ENCODE measurements around the gene RASA4.
"Not testable (repeated sequence)": the region's sequence is repeated elsewhere in the genome, so short reads cannot be mapped to it uniquely, and the experiment has no call there.

Gene RASA4

GRCh38 chr7:102604431-102605145 is 12.0 kb downstream of the RASA4 start:
- not testable (repeated sequence) for H3K9me3 ChIP-seq (ENCODE audit: control insufficient read depth, low read length); H3K4me1 ChIP-seq (ENCODE audit: control insufficient read depth, insufficient read depth, low read length, poor library complexity, severe bottlenecking); H3K36me3 ChIP-seq (ENCODE audit: control insufficient read depth, insufficient read depth, low read length); H3K4me3 ChIP-seq (ENCODE audit: extremely low read depth, insufficient read depth, low read length, poor library complexity, severe bottlenecking); H3K27ac ChIP-seq (ENCODE audit: low read depth, low read length, severe bottlenecking)
- WGBS, 2 experiments (ENCODE audit: insufficient coverage in 2 of 2): no CpG with 5 or more reads among the region's 19 CpGs

GRCh38 chr7:102602317-102602716 is 14.2 kb downstream of the RASA4 start:
- WGBS, 2 experiments (ENCODE audit: insufficient coverage in 2 of 2): no CpG with 5 or more reads among the region's 12 CpGs
- H3K36me3 ChIP-seq (ENCODE audit: control insufficient read depth, insufficient read depth, low read length); H3K9me3 ChIP-seq (ENCODE audit: control insufficient read depth, low read length): not testable (repeated sequence)

DNA sequence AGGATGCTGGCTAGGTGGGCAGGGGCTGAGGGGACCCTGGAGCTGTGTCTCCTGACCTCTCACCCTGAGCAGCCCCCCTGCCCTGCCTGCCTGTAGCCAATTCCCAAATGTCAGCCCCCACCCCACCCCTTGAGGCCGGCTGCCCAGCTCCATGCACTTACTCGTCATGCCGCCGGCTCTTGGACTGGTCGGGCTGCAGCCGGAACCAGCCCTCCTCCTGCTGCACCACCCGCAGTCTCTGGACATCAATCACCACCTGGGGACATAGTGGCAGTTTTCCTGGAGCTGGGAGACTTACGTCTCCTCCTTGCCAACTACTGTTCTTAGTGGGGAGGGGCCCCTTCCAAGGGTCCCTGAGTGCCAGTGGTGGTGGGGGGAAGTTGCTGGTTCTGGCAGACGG is 16.9 kb downstream of the RASA4 start:
- H3K4me1 ChIP-seq (ENCODE audit: control insufficient read depth, insufficient read depth, low read length, poor library complexity, severe bottlenecking); H3K27ac ChIP-seq (ENCODE audit: low read depth, low read length, severe bottlenecking); H3K36me3 ChIP-seq (ENCODE audit: control insufficient read depth, insufficient read depth, low read length); H3K9me3 ChIP-seq (ENCODE audit: control insufficient read depth, low read length); H3K4me3 ChIP-seq (ENCODE audit: extremely low read depth, insufficient read depth, low read length, poor library complexity, severe bottlenecking): not testable (repeated sequence)
- no CpG with 5 or more reads among the region's 9 CpGs for WGBS, 2 experiments (ENCODE audit: insufficient coverage in 2 of 2)

More at GRCh38 chr7:102602317-102602716, 14.2 kb downstream of the RASA4 start:
- H3K27ac ChIP-seq (ENCODE audit: low read depth, low read length, severe bottlenecking); H3K4me1 ChIP-seq (ENCODE audit: control insufficient read depth, insufficient read depth, low read length, poor library complexity, severe bottlenecking); H3K4me3 ChIP-seq (ENCODE audit: extremely low read depth, insufficient read depth, low read length, poor library complexity, severe bottlenecking): not testable (repeated sequence)

GRCh38 chr7:102596036-102596435 is 20.5 kb downstream of the RASA4 start:
- H3K9me3 ChIP-seq (ENCODE audit: control insufficient read depth, low read length); H3K36me3 ChIP-seq (ENCODE audit: control insufficient read depth, insufficient read depth, low read length); H3K4me1 ChIP-seq (ENCODE audit: control insufficient read depth, insufficient read depth, low read length, poor library complexity, severe bottlenecking); H3K27ac ChIP-seq (ENCODE audit: low read depth, low read length, severe bottlenecking); H3K4me3 ChIP-seq (ENCODE audit: extremely low read depth, insufficient read depth, low read length, poor library complexity, severe bottlenecking): not testable (repeated sequence)
- WGBS, 2 experiments (ENCODE audit: insufficient coverage in 2 of 2): 91 to 100% methylated on average over 2 to 3 of the region's 10 CpGs

DNA sequence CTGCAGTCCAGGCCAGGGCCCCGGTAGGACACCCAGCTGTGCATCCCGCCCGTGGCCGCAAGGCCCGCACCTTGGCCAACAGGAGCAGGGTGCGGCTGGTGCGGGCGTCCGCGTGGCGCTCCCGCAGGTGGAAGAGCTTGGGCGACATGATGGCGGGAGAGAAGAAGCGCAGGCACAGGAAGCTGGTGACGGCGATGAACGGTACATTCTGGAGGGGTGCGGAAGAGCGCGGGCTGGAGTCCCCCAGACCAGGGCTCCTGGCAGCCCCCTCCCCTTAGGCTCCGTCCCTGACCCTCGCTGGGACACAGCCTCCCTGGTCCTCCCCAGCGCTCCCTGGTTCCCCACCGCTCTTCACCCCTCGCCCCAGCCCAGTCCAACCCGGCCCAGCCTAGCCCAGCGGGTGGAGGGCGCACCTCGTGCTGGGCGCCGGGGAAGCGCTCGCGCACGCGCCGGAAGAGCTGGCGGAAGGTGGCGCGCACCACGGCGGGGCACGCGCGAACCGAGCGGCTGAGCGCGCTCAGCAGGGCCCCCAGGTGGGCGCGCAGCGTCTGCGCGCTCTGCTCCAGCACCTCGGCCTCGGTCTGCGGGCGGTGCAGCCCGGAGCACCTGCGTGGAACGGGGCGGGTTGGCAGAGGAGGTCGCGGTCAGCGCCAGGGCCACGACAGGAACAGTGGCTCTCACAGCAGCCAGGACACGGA is 22.8 kb downstream of the RASA4 start:
- WGBS, 2 experiments (ENCODE audit: insufficient coverage in 2 of 2): no CpG with 5 or more reads among the region's 68 CpGs
- not testable (repeated sequence) for H3K4me3 ChIP-seq (ENCODE audit: extremely low read depth, insufficient read depth, low read length, poor library complexity, severe bottlenecking); H3K4me1 ChIP-seq (ENCODE audit: control insufficient read depth, insufficient read depth, low read length, poor library complexity, severe bottlenecking); H3K27ac ChIP-seq (ENCODE audit: low read depth, low read length, severe bottlenecking); H3K9me3 ChIP-seq (ENCODE audit: control insufficient read depth, low read length); H3K36me3 ChIP-seq (ENCODE audit: control insufficient read depth, insufficient read depth, low read length)

DNA sequence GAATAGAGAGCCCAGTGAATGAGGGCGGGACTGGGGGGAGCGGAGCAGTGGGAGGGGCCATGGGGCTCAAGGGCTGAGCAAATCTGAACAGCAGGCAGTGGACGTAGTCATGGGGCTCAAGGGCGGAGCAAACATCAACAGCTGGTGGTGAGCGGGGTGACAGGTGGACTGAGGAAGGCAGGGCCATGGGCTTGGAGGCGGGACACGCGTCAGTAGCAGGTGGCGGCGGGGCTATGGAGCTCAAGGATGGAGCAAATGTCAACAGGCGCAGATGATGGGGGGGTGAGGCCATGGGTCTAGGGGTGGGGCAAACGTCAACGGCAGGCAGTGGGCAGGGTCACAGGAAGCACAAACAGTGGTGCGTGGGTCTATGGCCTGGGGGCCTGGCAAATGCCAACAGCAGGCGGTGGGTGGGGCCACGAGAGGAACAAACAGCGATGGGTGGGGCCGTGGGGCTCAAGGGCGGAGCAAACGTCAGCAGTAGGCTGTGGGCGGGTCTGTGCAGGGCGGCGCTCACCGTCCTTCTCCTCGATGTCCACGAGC is 24.0 kb downstream of the RASA4 start:
- WGBS, 2 experiments (ENCODE audit: insufficient coverage in 2 of 2): no CpG with 5 or more reads among the region's 26 CpGs
- H3K27ac ChIP-seq (ENCODE audit: low read depth, low read length, severe bottlenecking); H3K9me3 ChIP-seq (ENCODE audit: control insufficient read depth, low read length): not testable (repeated sequence)

GRCh38 chr7:102589857-102590256 is 26.7 kb downstream of the RASA4 start:
- H3K4me3 ChIP-seq (ENCODE audit: extremely low read depth, insufficient read depth, low read length, poor library complexity, severe bottlenecking); H3K36me3 ChIP-seq (ENCODE audit: control insufficient read depth, insufficient read depth, low read length); H3K4me1 ChIP-seq (ENCODE audit: control insufficient read depth, insufficient read depth, low read length, poor library complexity, severe bottlenecking); H3K9me3 ChIP-seq (ENCODE audit: control insufficient read depth, low read length); H3K27ac ChIP-seq (ENCODE audit: low read depth, low read length, severe bottlenecking): not testable (repeated sequence)
- no CpG with 5 or more reads among the region's 9 CpGs for WGBS, 2 experiments (ENCODE audit: insufficient coverage in 2 of 2)

More for the DNA sequence above, 24.0 kb downstream of the RASA4 start:
- not testable (repeated sequence) for H3K36me3 ChIP-seq (ENCODE audit: control insufficient read depth, insufficient read depth, low read length); H3K4me3 ChIP-seq (ENCODE audit: extremely low read depth, insufficient read depth, low read length, poor library complexity, severe bottlenecking); H3K4me1 ChIP-seq (ENCODE audit: control insufficient read depth, insufficient read depth, low read length, poor library complexity, severe bottlenecking)

DNA sequence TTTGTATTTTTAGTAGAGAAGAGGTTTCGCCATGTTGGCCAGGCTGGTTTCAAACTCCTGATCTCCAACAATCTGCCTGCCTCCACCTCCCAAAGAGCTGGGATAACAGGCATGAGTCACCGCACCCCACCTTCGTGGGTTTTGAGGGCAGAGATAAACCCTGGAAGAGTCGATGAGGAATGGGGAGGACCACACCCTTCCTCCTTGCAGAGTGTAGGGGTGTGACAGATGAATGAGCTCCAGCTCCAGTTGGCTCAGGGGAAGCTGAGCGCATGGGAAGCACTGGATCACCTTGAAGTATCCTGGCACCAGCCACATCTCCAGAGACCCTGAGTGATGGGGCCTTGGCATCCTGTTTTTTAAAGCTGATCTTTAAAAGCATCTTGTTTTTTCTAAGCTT is 33.1 kb downstream of the RASA4 start:
- H3K27ac ChIP-seq (ENCODE audit: low read depth, low read length, severe bottlenecking); H3K36me3 ChIP-seq (ENCODE audit: control insufficient read depth, insufficient read depth, low read length); H3K9me3 ChIP-seq (ENCODE audit: control insufficient read depth, low read length); H3K4me1 ChIP-seq (ENCODE audit: control insufficient read depth, insufficient read depth, low read length, poor library complexity, severe bottlenecking); H3K4me3 ChIP-seq (ENCODE audit: extremely low read depth, insufficient read depth, low read length, poor library complexity, severe bottlenecking): not testable (repeated sequence)
- WGBS, 2 experiments (ENCODE audit: insufficient coverage in 2 of 2): no CpG with 5 or more reads among the region's 5 CpGs

GRCh38 chr7:102581722-102582121 is 34.8 kb downstream of the RASA4 start:
- H3K36me3 ChIP-seq (ENCODE audit: control insufficient read depth, insufficient read depth, low read length); H3K9me3 ChIP-seq (ENCODE audit: control insufficient read depth, low read length); H3K4me3 ChIP-seq (ENCODE audit: extremely low read depth, insufficient read depth, low read length, poor library complexity, severe bottlenecking); H3K27ac ChIP-seq (ENCODE audit: low read depth, low read length, severe bottlenecking); H3K4me1 ChIP-seq (ENCODE audit: control insufficient read depth, insufficient read depth, low read length, poor library complexity, severe bottlenecking): not testable (repeated sequence)
- no CpG with 5 or more reads among the region's 5 CpGs for WGBS, 2 experiments (ENCODE audit: insufficient coverage in 2 of 2)

- no CpG with 5 or more reads among the region's 5 CpGs for WGBS, 2 experiments (ENCODE audit: insufficient coverage in 2 of 2)
- not testable (repeated sequence) for H3K4me3 ChIP-seq (ENCODE audit: extremely low read depth, insufficient read depth, low read length, poor library complexity, severe bottlenecking)
These were observed 38.1 kb downstream of the RASA4 start for GRCh38 chr7:102578486-102578885.

More at GRCh38 chr7:102578486-102578885, 38.1 kb downstream of the RASA4 start:
- H3K9me3 ChIP-seq (ENCODE audit: control insufficient read depth, low read length); H3K27ac ChIP-seq (ENCODE audit: low read depth, low read length, severe bottlenecking); H3K4me1 ChIP-seq (ENCODE audit: control insufficient read depth, insufficient read depth, low read length, poor library complexity, severe bottlenecking); H3K36me3 ChIP-seq (ENCODE audit: control insufficient read depth, insufficient read depth, low read length): not testable (repeated sequence)

Measured in mesodermal cell (in vitro differentiated cells).